HEK293 (cell line): ENCODE results near the gene EIF3L.

Experiments
- HOXA7 ChIP-seq: sonication (generic); formaldehyde crosslinking; IDR thresholded peaks from 2 replicates; pipeline ENCODE4 v1.8.1; 2022; ENCODE audit warnings: missing genetic modification reagents, borderline replicate concordance
- MZF1 ChIP-seq: fragments of 450-650 bp; formaldehyde crosslinking; IDR thresholded peaks from 2 replicates; pipeline ENCODE4 v1.5.1; 2017; ENCODE audit warnings: missing biosample characterization, missing genetic modification characterization, borderline replicate concordance
- SP3 ChIP-seq: fragments of 450-650 bp; formaldehyde crosslinking; IDR thresholded peaks from 2 replicates; pipeline ENCODE4 v1.5.1; 2016; ENCODE audit warnings: missing biosample characterization, missing genetic modification characterization
- ZIC2 ChIP-seq: fragments of 450-650 bp; formaldehyde crosslinking; IDR thresholded peaks from 2 replicates; pipeline ENCODE4 v1.5.1; 2016; ENCODE audit warnings: missing biosample characterization, missing genetic modification characterization
- ZNF112 ChIP-seq: fragments of 450-650 bp; formaldehyde crosslinking; IDR thresholded peaks from 2 replicates; pipeline ENCODE4 v1.5.0; 2017; ENCODE audit warnings: missing biosample characterization, missing genetic modification characterization
- ZNF133 ChIP-seq: fragments of 450-650 bp; formaldehyde crosslinking; IDR thresholded peaks from 2 replicates; pipeline ENCODE4 v1.5.1; 2016; ENCODE audit warnings: missing biosample characterization, missing genetic modification characterization
- ZNF184 ChIP-seq: fragments of 450-650 bp; IDR thresholded peaks from 2 replicates; pipeline ENCODE4 v1.5.1; 2018; ENCODE audit warnings: missing biosample characterization, mild to moderate bottlenecking, missing genetic modification characterization
- ZNF211 ChIP-seq: fragments of 450-650 bp; formaldehyde crosslinking; IDR thresholded peaks from 2 replicates; pipeline ENCODE4 v1.5.1; 2016; ENCODE audit warnings: low read depth, missing biosample characterization, missing genetic modification characterization
- ZNF214 ChIP-seq: fragments of 450-650 bp; formaldehyde crosslinking; IDR thresholded peaks from 2 replicates; pipeline ENCODE4 v1.5.1; 2017; ENCODE audit warnings: missing biosample characterization, mild to moderate bottlenecking, missing genetic modification characterization, borderline replicate concordance
- ZNF23 ChIP-seq: fragments of 450-650 bp; formaldehyde crosslinking; IDR thresholded peaks from 2 replicates; pipeline ENCODE4 v1.5.1; 2016; ENCODE audit warnings: missing biosample characterization, missing genetic modification characterization, borderline replicate concordance
- ZNF248 ChIP-seq: fragments of 450-650 bp; formaldehyde crosslinking; IDR thresholded peaks from 2 replicates; pipeline ENCODE4 v1.5.1; 2017; ENCODE audit warnings: missing biosample characterization, missing genetic modification characterization
- ZNF324 ChIP-seq: fragments of 450-650 bp; formaldehyde crosslinking; IDR thresholded peaks from 2 replicates; pipeline ENCODE4 v1.5.1; 2016; ENCODE audit warnings: missing biosample characterization, missing genetic modification characterization
- ZNF335 ChIP-seq: fragments of 450-650 bp; formaldehyde crosslinking; conservative IDR thresholded peaks from 2 replicates; pipeline ENCODE4 v1.5.1; 2016; ENCODE audit warnings: missing biosample characterization, missing genetic modification characterization
- ZNF350 ChIP-seq: fragments of 450-650 bp; formaldehyde crosslinking; IDR thresholded peaks from 2 replicates; pipeline ENCODE4 v1.5.0; 2017; ENCODE audit warnings: missing biosample characterization, mild to moderate bottlenecking, missing genetic modification characterization
- ZNF366 ChIP-seq: fragments of 450-650 bp; formaldehyde crosslinking; conservative IDR thresholded peaks from 2 replicates; pipeline ENCODE4 v1.5.1; 2016; ENCODE audit warnings: missing biosample characterization, missing genetic modification characterization
- ZNF37A ChIP-seq: fragments of 450-650 bp; IDR thresholded peaks from 2 replicates; pipeline ENCODE4 v1.5.1; 2018; ENCODE audit warnings: missing biosample characterization, missing genetic modification characterization
- ZNF423 ChIP-seq: fragments of 450-650 bp; formaldehyde crosslinking; IDR thresholded peaks from 2 replicates; pipeline ENCODE4 v1.5.1; 2016; ENCODE audit warnings: missing biosample characterization, missing genetic modification characterization
- ZNF521 ChIP-seq: fragments of 450-650 bp; formaldehyde crosslinking; IDR thresholded peaks from 2 replicates; pipeline ENCODE4 v1.5.1; 2017; ENCODE audit warnings: missing biosample characterization, mild to moderate bottlenecking, missing genetic modification characterization
- ZNF529 ChIP-seq: fragments of 450-650 bp; formaldehyde crosslinking; IDR thresholded peaks from 2 replicates; pipeline ENCODE4 v1.5.1; 2017; ENCODE audit warnings: missing genetic modification characterization, missing biosample characterization; ENCODE audit not compliant: insufficient replicate concordance
- ZNF585B ChIP-seq: fragments of 450-650 bp; formaldehyde crosslinking; IDR thresholded peaks from 2 replicates; pipeline ENCODE4 v1.5.1; 2016; ENCODE audit warnings: missing biosample characterization, missing genetic modification characterization
- ZNF654 ChIP-seq: fragments of 450-650 bp; formaldehyde crosslinking; IDR thresholded peaks from 2 replicates; pipeline ENCODE4 v1.5.1; 2016; ENCODE audit warnings: low read depth, missing biosample characterization, missing genetic modification characterization
- ZNF677 ChIP-seq: fragments of 450-650 bp; IDR thresholded peaks from 2 replicates; pipeline ENCODE4 v1.5.0; 2018; ENCODE audit warnings: missing biosample characterization, mild to moderate bottlenecking, missing genetic modification characterization, moderate library complexity
- ZNF837 ChIP-seq: fragments of 450-650 bp; formaldehyde crosslinking; IDR thresholded peaks from 2 replicates; pipeline ENCODE4 v1.5.1; 2016; ENCODE audit warnings: missing biosample characterization, missing genetic modification characterization
- ZSCAN23 ChIP-seq: fragments of 450-650 bp; formaldehyde crosslinking; IDR thresholded peaks from 2 replicates; pipeline ENCODE4 v1.5.1; 2016; ENCODE audit warnings: missing biosample characterization, missing genetic modification characterization
- TF ChIP-seq, protein P1 (sequence below): fragments of 450-650 bp; formaldehyde crosslinking; optimal IDR thresholded peaks from 2 replicates; pipeline ENCODE3; 2016; ENCODE audit warnings: missing biosample characterization, mild to moderate bottlenecking, missing genetic modification characterization
- TF ChIP-seq, protein P2 (sequence below): fragments of 450-650 bp; formaldehyde crosslinking; IDR thresholded peaks from 2 replicates; pipeline ENCODE4 v1.5.1; 2016; ENCODE audit warnings: missing biosample characterization, missing genetic modification characterization
- TF ChIP-seq, protein P3 (sequence below): fragments of 450-650 bp; formaldehyde crosslinking; IDR thresholded peaks from 2 replicates; pipeline ENCODE4 v1.5.1; 2017; ENCODE audit warnings: missing biosample characterization, missing genetic modification characterization
- TF ChIP-seq, protein P4 (sequence below): fragments of 450-650 bp; formaldehyde crosslinking; IDR thresholded peaks from 2 replicates; pipeline ENCODE4 v1.5.1; 2017; ENCODE audit warnings: missing biosample characterization, missing genetic modification characterization
- TF ChIP-seq, protein P5 (sequence below): fragments of 450-650 bp; formaldehyde crosslinking; IDR thresholded peaks from 2 replicates; pipeline ENCODE4 v1.5.1; 2016; ENCODE audit warnings: missing biosample characterization, missing genetic modification characterization, borderline replicate concordance
- TF ChIP-seq, protein P6 (sequence below): fragments of 450-650 bp; IDR thresholded peaks from 2 replicates; pipeline ENCODE4 v1.5.1; 2018; ENCODE audit warnings: missing biosample characterization, missing genetic modification characterization

The EIF3L gene

DNA sequence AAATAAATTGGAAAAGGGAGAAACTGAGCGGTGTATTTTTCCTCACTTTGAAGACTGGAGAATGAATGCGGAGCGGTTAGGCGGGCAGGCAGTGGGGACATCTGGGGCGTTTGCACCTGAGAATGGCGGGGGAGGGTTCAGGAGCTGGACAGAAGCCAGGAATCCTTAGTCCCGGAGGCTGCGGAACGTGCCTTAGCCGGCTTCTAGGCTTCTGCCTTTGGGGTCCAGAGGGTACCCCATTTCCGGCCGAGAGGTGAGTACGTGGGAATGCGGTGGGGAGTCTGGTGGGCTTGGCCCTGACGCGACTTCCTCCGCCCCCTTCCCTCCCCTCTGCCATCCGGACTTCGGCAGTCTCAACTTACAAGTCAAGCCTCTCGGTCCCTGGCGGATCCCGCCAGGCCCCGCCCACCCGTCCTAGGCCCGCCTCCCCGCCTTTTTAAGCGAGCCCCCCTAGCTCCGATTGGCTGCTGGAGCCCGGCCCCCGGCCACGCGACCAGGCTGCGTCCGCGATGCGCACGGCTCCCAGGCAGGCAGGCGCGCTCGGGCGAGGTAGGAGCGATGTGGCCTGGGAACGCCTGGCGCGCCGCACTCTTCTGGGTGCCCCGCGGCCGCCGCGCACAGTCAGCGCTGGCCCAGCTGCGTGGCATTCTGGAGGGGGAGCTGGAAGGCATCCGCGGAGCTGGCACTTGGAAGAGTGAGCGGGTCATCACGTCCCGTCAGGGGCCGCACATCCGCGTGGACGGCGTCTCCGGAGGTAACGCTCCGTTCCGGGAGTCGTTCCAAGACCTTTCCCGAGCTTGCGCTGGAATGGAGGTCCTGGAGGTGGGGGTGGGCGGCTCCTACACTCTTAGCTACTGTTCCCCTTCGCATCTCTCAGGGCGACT, 41.6 kb upstream of the EIF3L start, which contains the start of gene GCAT (continued):
- TF ChIP-seq, protein P1, sequence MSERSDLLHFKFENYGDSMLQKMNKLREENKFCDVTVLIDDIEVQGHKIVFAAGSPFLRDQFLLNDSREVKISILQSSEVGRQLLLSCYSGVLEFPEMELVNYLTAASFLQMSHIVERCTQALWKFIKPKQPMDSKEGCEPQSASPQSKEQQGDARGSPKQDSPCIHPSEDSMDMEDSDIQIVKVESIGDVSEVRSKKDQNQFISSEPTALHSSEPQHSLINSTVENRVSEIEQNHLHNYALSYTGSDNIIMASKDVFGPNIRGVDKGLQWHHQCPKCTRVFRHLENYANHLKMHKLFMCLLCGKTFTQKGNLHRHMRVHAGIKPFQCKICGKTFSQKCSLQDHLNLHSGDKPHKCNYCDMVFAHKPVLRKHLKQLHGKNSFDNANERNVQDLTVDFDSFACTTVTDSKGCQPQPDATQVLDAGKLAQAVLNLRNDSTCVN (tag by site-specific recombination) = peak; percentile 99
- no peak for TF ChIP-seq HOXA7
- peak; percentile 87 for TF ChIP-seq ZNF335 (tag by site-specific recombination)
- TF ChIP-seq ZNF350 = no peak
- no peak for TF ChIP-seq ZNF529 (tag by site-specific recombination)
- TF ChIP-seq, protein P2, sequence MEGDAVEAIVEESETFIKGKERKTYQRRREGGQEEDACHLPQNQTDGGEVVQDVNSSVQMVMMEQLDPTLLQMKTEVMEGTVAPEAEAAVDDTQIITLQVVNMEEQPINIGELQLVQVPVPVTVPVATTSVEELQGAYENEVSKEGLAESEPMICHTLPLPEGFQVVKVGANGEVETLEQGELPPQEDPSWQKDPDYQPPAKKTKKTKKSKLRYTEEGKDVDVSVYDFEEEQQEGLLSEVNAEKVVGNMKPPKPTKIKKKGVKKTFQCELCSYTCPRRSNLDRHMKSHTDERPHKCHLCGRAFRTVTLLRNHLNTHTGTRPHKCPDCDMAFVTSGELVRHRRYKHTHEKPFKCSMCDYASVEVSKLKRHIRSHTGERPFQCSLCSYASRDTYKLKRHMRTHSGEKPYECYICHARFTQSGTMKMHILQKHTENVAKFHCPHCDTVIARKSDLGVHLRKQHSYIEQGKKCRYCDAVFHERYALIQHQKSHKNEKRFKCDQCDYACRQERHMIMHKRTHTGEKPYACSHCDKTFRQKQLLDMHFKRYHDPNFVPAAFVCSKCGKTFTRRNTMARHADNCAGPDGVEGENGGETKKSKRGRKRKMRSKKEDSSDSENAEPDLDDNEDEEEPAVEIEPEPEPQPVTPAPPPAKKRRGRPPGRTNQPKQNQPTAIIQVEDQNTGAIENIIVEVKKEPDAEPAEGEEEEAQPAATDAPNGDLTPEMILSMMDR = no peak
- TF ChIP-seq, protein P3, sequence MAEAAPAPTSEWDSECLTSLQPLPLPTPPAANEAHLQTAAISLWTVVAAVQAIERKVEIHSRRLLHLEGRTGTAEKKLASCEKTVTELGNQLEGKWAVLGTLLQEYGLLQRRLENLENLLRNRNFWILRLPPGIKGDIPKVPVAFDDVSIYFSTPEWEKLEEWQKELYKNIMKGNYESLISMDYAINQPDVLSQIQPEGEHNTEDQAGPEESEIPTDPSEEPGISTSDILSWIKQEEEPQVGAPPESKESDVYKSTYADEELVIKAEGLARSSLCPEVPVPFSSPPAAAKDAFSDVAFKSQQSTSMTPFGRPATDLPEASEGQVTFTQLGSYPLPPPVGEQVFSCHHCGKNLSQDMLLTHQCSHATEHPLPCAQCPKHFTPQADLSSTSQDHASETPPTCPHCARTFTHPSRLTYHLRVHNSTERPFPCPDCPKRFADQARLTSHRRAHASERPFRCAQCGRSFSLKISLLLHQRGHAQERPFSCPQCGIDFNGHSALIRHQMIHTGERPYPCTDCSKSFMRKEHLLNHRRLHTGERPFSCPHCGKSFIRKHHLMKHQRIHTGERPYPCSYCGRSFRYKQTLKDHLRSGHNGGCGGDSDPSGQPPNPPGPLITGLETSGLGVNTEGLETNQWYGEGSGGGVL (tag by site-specific recombination) = peak; percentile 34
- TF ChIP-seq SP3 (tag by site-specific recombination) = peak; percentile 86
- no peak for TF ChIP-seq ZNF214 (tag by site-specific recombination)
- no peak for TF ChIP-seq ZNF23
- TF ChIP-seq, protein P4, sequence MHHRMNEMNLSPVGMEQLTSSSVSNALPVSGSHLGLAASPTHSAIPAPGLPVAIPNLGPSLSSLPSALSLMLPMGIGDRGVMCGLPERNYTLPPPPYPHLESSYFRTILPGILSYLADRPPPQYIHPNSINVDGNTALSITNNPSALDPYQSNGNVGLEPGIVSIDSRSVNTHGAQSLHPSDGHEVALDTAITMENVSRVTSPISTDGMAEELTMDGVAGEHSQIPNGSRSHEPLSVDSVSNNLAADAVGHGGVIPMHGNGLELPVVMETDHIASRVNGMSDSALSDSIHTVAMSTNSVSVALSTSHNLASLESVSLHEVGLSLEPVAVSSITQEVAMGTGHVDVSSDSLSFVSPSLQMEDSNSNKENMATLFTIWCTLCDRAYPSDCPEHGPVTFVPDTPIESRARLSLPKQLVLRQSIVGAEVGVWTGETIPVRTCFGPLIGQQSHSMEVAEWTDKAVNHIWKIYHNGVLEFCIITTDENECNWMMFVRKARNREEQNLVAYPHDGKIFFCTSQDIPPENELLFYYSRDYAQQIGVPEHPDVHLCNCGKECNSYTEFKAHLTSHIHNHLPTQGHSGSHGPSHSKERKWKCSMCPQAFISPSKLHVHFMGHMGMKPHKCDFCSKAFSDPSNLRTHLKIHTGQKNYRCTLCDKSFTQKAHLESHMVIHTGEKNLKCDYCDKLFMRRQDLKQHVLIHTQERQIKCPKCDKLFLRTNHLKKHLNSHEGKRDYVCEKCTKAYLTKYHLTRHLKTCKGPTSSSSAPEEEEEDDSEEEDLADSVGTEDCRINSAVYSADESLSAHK (tag by site-specific recombination) = peak; percentile 32; the same call in 1 of the 2 replicates
- TF ChIP-seq ZNF654 (tag by site-specific recombination) = no peak
- TF ChIP-seq ZNF211 (tag by site-specific recombination) = no peak
- TF ChIP-seq ZNF423 (tag by site-specific recombination) = no peak
- TF ChIP-seq ZNF37A (tag by site-specific recombination) = no peak
- TF ChIP-seq ZNF324 = 0 out of 2 replicates have a peak, but pooled peaks have one; percentile 18
- no peak for TF ChIP-seq ZNF112 (tag by site-specific recombination)
- TF ChIP-seq ZIC2 (tag by site-specific recombination) = peak; percentile 69
- TF ChIP-seq, protein P5, sequence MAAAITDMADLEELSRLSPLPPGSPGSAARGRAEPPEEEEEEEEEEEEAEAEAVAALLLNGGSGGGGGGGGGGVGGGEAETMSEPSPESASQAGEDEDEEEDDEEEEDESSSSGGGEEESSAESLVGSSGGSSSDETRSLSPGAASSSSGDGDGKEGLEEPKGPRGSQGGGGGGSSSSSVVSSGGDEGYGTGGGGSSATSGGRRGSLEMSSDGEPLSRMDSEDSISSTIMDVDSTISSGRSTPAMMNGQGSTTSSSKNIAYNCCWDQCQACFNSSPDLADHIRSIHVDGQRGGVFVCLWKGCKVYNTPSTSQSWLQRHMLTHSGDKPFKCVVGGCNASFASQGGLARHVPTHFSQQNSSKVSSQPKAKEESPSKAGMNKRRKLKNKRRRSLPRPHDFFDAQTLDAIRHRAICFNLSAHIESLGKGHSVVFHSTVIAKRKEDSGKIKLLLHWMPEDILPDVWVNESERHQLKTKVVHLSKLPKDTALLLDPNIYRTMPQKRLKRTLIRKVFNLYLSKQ = no peak
- no peak for TF ChIP-seq MZF1 (tag by site-specific recombination)
- TF ChIP-seq ZNF366 (tag by site-specific recombination) = peak; percentile 79
- TF ChIP-seq, protein P6, sequence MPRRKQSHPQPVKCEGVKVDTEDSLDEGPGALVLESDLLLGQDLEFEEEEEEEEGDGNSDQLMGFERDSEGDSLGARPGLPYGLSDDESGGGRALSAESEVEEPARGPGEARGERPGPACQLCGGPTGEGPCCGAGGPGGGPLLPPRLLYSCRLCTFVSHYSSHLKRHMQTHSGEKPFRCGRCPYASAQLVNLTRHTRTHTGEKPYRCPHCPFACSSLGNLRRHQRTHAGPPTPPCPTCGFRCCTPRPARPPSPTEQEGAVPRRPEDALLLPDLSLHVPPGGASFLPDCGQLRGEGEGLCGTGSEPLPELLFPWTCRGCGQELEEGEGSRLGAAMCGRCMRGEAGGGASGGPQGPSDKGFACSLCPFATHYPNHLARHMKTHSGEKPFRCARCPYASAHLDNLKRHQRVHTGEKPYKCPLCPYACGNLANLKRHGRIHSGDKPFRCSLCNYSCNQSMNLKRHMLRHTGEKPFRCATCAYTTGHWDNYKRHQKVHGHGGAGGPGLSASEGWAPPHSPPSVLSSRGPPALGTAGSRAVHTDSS (tag by site-specific recombination) = no peak
- TF ChIP-seq ZNF184 = no peak
- TF ChIP-seq ZNF837 = peak; percentile 95; the same call in 1 of the 2 replicates
- TF ChIP-seq ZNF521 (tag by site-specific recombination) = no peak
- TF ChIP-seq ZSCAN23 (tag by site-specific recombination) = 0 out of 2 replicates have a peak, but pooled peaks have one; percentile 21
- TF ChIP-seq ZNF248 (tag by site-specific recombination) = no peak
- no peak for TF ChIP-seq ZNF585B
- no peak for TF ChIP-seq ZNF133
- no peak for TF ChIP-seq ZNF677 (tag by site-specific recombination)
